Liver (tissue), 9 donors: ENCODE results near the gene GRID1. TPM values are rescaled to one million over a fixed set of nuclear protein-coding genes. Genes with fewer than 3 reads are reported as not detected.

ENCODE experiments used
- DNase-seq: peaks from one replicate; pipeline ENCODE4 v3.0.0-alpha.2; 2017; ENCODE audit warnings: low spot score
- H3K27ac ChIP-seq, 2 donors: one replicate each; pipeline ENCODE4 v1.7.0; 2013; ENCODE audit warnings: inconsistent platforms in 2 of 2, low read length in 2 of 2, control low read depth in 1 of 2, low read depth in 1 of 2, mild to moderate bottlenecking in 1 of 2
- H3K27me3 ChIP-seq, 4 donors: one replicate each; pipeline versions ENCODE4 v1.6.1 to v1.7.0; 2013; ENCODE audit warnings: low read length in 3 of 4, inconsistent platforms in 1 of 4, mild to moderate bottlenecking in 1 of 4, moderate library complexity in 1 of 4; ENCODE audit not compliant: control insufficient read depth in 4 of 4, insufficient read depth in 4 of 4
- H3K36me3 ChIP-seq, 4 donors: one replicate each; pipeline versions ENCODE4 v1.6.1 to v1.7.0; 2013; ENCODE audit warnings: low read length in 3 of 4, mild to moderate bottlenecking in 3 of 4, low read depth in 1 of 4, moderate library complexity in 1 of 4; ENCODE audit not compliant: control insufficient read depth in 4 of 4, insufficient read depth in 3 of 4
- H3K4me1 ChIP-seq, 4 donors: one replicate each; pipeline versions ENCODE4 v1.6.1 to v1.7.0; 2013; ENCODE audit warnings: low read length in 3 of 4, mild to moderate bottlenecking in 3 of 4, moderate library complexity in 1 of 4; ENCODE audit not compliant: control insufficient read depth in 4 of 4, insufficient read depth in 4 of 4
- H3K4me3 ChIP-seq, 3 donors: one replicate each; pipeline versions ENCODE4 v1.6.1 to v1.7.0; 2013; ENCODE audit warnings: low read length in 3 of 3, control low read depth in 1 of 3, low read depth in 1 of 3, mild to moderate bottlenecking in 1 of 3
- H3K9ac ChIP-seq, 2 donors: one replicate each; pipeline ENCODE4 v1.7.0; 2013; ENCODE audit warnings: low read length in 2 of 2, mild to moderate bottlenecking in 2 of 2, moderate library complexity in 2 of 2, control low read depth in 1 of 2, low read depth in 1 of 2
- H3K9me3 ChIP-seq, 4 donors: one replicate each; pipeline versions ENCODE4 v1.6.1 to v1.7.0; 2013; ENCODE audit warnings: low read length in 3 of 4; ENCODE audit not compliant: control insufficient read depth in 4 of 4
- EGR1 ChIP-seq, 2 donors: IDR thresholded peaks; 2 replicates each; pipeline ENCODE4 v1.6.1; 2016 to 2018; ENCODE audit warnings: antibody characterized with exemption in 2 of 2, low read depth in 2 of 2
- FOXA1 ChIP-seq: IDR thresholded peaks from 2 replicates; pipeline ENCODE4 v1.6.1; 2016; ENCODE audit warnings: antibody characterized with exemption
- FOXA2 ChIP-seq: IDR thresholded peaks from 2 replicates; pipeline ENCODE4 v1.6.1; 2016; ENCODE audit warnings: antibody characterized with exemption
- GABPA ChIP-seq, 2 donors: IDR thresholded peaks in 1 of 2; conservative IDR thresholded peaks in 1 of 2; 2 replicates each; pipeline ENCODE4 v1.6.1; 2016; ENCODE audit warnings: antibody characterized with exemption in 2 of 2, mild to moderate bottlenecking in 1 of 2, moderate library complexity in 1 of 2
- HNF4A ChIP-seq, 2 donors: conservative IDR thresholded peaks; 2 replicates each; pipeline ENCODE4 v1.6.1; 2016; ENCODE audit warnings: antibody characterized with exemption in 2 of 2, mild to moderate bottlenecking in 2 of 2
- HNF4G ChIP-seq: IDR thresholded peaks from 2 replicates; pipeline ENCODE4 v1.6.1; 2016; ENCODE audit warnings: antibody characterized with exemption
- JUND ChIP-seq, 2 donors: IDR thresholded peaks; 2 replicates each; pipeline ENCODE4 v1.6.1; 2016; ENCODE audit warnings: antibody characterized with exemption in 2 of 2
- MAX ChIP-seq: IDR thresholded peaks from 2 replicates; pipeline ENCODE4 v1.6.1; 2016; ENCODE audit warnings: antibody characterized with exemption
- NR2F2 ChIP-seq: IDR thresholded peaks from 2 replicates; pipeline ENCODE4 v1.6.1; 2016; ENCODE audit warnings: antibody characterized with exemption
- SP1 ChIP-seq: IDR thresholded peaks from 2 replicates; pipeline ENCODE4 v1.6.1; 2018; ENCODE audit warnings: antibody characterized with exemption, mild to moderate bottlenecking
- TAF1 ChIP-seq: conservative IDR thresholded peaks from 2 replicates; pipeline ENCODE4 v1.6.1; 2016; ENCODE audit warnings: antibody characterized with exemption, mild to moderate bottlenecking
- YY1 ChIP-seq: IDR thresholded peaks from 2 replicates; pipeline ENCODE4 v1.6.1; 2016; ENCODE audit warnings: antibody characterized with exemption, mild to moderate bottlenecking
- WGBS: extraction: QIAGEN DNeasy Blood & Tissue Kit; methylation state at CpG from one replicate; pipeline ENCODE4 v1.1.7; 2013; 5-methylcytosine and 5-hydroxymethylcytosine counted together
- polyA plus RNA-seq, 2 donors: library from polyadenylated mRNA; stranded (reverse) in 1 of 2; unstranded in 1 of 2; fragments of 200-250 nt in 1 of 2; fragments of >200 nt in 1 of 2; fragmentation: Nextera tagmentation in 1 of 2; extraction: Ambion mirVana in 1 of 2; gene quantifications; one replicate each; pipeline versions ENCODE4 v1.2.1 to v1.2.3, GENCODE V29; 2013 to 2015
- total RNA-seq, 2 donors: library from RNA; depleted of rRNA; stranded (reverse); fragments of >200 nt; gene quantifications; one replicate each; pipeline ENCODE4 v1.2.3, GENCODE V29; 2014
- TF ChIP-seq, protein P1 (sequence below): IDR thresholded peaks from 2 replicates; pipeline ENCODE4 v1.6.1; 2016; ENCODE audit warnings: antibody characterized with exemption, mild to moderate bottlenecking
- TF ChIP-seq, protein P2 (sequence below): IDR thresholded peaks from 2 replicates; pipeline ENCODE4 v1.6.1; 2016; ENCODE audit warnings: antibody characterized with exemption
- TF ChIP-seq, protein P3 (sequence below): fragments of 150-350 bp; IDR thresholded peaks from 2 replicates; pipeline ENCODE4 v1.5.1; 2017; ENCODE audit warnings: improper control_type of control experiment, low read depth, low read length; ENCODE audit not compliant: missing input control
- donor health status: healthy.
- donor health status: healthy.
- donor health status: healthy.
- donor health status: healthy.
- donor health status: healthy.

Gene GRID1
- total and polyA plus RNA-seq, 4 donors = 0.09 to 0.17 (median 0.14) TPM; not detected in 1

DNA sequence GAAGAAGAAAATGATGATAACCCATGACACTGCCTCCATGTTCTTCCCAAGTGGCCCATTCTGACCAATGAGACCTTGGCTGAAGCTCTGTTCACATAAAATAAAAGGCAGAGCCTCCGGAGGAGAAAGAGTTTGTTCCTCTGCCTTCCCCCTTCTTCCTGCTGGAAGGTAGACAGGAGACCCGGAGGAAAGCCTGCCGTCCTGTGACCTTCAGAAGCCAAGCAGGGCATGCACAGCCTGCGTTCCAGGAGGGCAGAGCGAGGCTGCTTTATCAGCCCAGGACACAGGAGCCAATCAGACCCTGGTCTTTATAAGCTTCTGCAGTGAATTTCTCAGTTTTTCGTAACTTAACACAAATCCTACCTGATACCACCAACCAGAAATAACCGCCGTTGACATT, 8.6 kb upstream of the GRID1 start:
- no peak overlapping the region for H3K9ac ChIP-seq
- no peaks in the 10 kb centered on the region for H3K36me3 ChIP-seq
- H3K27me3 ChIP-seq = peaks cover 0 to 2% (median 0%) of the 10 kb centered on the region in 4 donors
- WGBS = 88% methylated on average over 8 of the region's 8 CpGs
- H3K4me1 ChIP-seq = peaks cover 0 to 5% (median 1%) of the 10 kb centered on the region in 4 donors
- H3K27ac ChIP-seq = no peak overlapping the region
- DNase-seq = no peak
- no peak for TF ChIP-seq YY1
- H3K4me3 ChIP-seq = no peak overlapping the region
- no peaks in the 10 kb centered on the region for H3K9me3 ChIP-seq

GRCh38 chr10:86374664-86375063, 8.1 kb upstream of the GRID1 start:
- no peak for TF ChIP-seq GABPA (IDR thresholded peaks at IDR 0.05 in 1 of 2, conservative IDR thresholded peaks at IDR 0.05 in 1 of 2)
- H3K27ac ChIP-seq = no peak overlapping the region
- H3K27me3 ChIP-seq = peaks cover 0 to 2% (median 0%) of the 10 kb centered on the region in 4 donors
- peaks cover 0 to 5% (median 1%) of the 10 kb centered on the region in 4 donors for H3K4me1 ChIP-seq
- no peak overlapping the region for H3K4me3 ChIP-seq
- H3K9me3 ChIP-seq = no peaks in the 10 kb centered on the region
- no peak overlapping the region for H3K9ac ChIP-seq
- H3K36me3 ChIP-seq = no peaks in the 10 kb centered on the region
- no peak for DNase-seq
- WGBS = 69% methylated on average over 8 of the region's 8 CpGs

DNA sequence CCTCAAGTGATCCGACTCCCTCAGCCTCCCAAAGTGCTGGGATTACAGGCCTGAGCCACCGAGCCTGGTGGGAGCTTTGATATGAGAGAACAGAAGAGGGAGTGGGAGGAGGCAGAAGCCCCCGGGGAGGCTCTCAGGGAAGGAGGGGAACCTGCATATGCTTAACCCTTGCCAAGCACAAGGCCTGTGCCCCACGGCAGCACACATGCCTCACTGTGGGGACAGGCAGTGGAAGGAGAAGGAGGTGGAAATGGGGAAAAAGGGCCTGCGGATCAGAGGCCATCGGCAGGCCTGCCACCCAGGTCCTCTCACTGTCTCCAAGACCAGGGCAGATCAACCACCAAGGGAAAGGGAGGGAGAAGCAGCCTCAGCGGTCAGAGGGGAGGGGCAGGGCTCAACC, 7.2 kb upstream of the GRID1 start:
- no peak overlapping the region for H3K4me3 ChIP-seq
- TF ChIP-seq FOXA2 (no peak), JUND (IDR thresholded peaks at IDR 0.05) (no peak), MAX (no peak), GABPA (IDR thresholded peaks at IDR 0.05 in 1 of 2, conservative IDR thresholded peaks at IDR 0.05 in 1 of 2) (no peak)
- H3K27me3 ChIP-seq = peaks cover 0 to 2% (median 0%) of the 10 kb centered on the region in 4 donors
- H3K27ac ChIP-seq = no peak overlapping the region
- no peak for DNase-seq
- no peaks in the 10 kb centered on the region for H3K9me3 ChIP-seq
- H3K36me3 ChIP-seq = no peaks in the 10 kb centered on the region
- peaks cover 0 to 5% (median 1%) of the 10 kb centered on the region in 4 donors for H3K4me1 ChIP-seq
- 83% methylated on average over 7 of the region's 7 CpGs for WGBS
- H3K9ac ChIP-seq = no peak overlapping the region

GRCh38 chr10:86373251-86373650, 6.7 kb upstream of the GRID1 start:
- TF ChIP-seq JUND (IDR thresholded peaks at IDR 0.05) = no peak
- no peak for TF ChIP-seq GABPA (IDR thresholded peaks at IDR 0.05 in 1 of 2, conservative IDR thresholded peaks at IDR 0.05 in 1 of 2)
- TF ChIP-seq HNF4A (conservative IDR thresholded peaks at IDR 0.05) = no peak
- no peak for TF ChIP-seq EGR1 (IDR thresholded peaks at IDR 0.05; ENCODE audit: low read depth in 2 of 2)
- TF ChIP-seq, protein P1, sequence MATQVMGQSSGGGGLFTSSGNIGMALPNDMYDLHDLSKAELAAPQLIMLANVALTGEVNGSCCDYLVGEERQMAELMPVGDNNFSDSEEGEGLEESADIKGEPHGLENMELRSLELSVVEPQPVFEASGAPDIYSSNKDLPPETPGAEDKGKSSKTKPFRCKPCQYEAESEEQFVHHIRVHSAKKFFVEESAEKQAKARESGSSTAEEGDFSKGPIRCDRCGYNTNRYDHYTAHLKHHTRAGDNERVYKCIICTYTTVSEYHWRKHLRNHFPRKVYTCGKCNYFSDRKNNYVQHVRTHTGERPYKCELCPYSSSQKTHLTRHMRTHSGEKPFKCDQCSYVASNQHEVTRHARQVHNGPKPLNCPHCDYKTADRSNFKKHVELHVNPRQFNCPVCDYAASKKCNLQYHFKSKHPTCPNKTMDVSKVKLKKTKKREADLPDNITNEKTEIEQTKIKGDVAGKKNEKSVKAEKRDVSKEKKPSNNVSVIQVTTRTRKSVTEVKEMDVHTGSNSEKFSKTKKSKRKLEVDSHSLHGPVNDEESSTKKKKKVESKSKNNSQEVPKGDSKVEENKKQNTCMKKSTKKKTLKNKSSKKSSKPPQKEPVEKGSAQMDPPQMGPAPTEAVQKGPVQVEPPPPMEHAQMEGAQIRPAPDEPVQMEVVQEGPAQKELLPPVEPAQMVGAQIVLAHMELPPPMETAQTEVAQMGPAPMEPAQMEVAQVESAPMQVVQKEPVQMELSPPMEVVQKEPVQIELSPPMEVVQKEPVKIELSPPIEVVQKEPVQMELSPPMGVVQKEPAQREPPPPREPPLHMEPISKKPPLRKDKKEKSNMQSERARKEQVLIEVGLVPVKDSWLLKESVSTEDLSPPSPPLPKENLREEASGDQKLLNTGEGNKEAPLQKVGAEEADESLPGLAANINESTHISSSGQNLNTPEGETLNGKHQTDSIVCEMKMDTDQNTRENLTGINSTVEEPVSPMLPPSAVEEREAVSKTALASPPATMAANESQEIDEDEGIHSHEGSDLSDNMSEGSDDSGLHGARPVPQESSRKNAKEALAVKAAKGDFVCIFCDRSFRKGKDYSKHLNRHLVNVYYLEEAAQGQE = no peak
- TF ChIP-seq TAF1 = no peak
- TF ChIP-seq HNF4G = no peak
- TF ChIP-seq, protein P2, sequence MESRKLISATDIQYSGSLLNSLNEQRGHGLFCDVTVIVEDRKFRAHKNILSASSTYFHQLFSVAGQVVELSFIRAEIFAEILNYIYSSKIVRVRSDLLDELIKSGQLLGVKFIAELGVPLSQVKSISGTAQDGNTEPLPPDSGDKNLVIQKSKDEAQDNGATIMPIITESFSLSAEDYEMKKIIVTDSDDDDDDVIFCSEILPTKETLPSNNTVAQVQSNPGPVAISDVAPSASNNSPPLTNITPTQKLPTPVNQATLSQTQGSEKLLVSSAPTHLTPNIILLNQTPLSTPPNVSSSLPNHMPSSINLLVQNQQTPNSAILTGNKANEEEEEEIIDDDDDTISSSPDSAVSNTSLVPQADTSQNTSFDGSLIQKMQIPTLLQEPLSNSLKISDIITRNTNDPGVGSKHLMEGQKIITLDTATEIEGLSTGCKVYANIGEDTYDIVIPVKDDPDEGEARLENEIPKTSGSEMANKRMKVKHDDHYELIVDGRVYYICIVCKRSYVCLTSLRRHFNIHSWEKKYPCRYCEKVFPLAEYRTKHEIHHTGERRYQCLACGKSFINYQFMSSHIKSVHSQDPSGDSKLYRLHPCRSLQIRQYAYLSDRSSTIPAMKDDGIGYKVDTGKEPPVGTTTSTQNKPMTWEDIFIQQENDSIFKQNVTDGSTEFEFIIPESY = no peak
- TF ChIP-seq FOXA2 = no peak
- no peak for TF ChIP-seq MAX
- TF ChIP-seq SP1 = no peak
- no peak for TF ChIP-seq NR2F2
- TF ChIP-seq FOXA1 = no peak
- TF ChIP-seq, protein P3, sequence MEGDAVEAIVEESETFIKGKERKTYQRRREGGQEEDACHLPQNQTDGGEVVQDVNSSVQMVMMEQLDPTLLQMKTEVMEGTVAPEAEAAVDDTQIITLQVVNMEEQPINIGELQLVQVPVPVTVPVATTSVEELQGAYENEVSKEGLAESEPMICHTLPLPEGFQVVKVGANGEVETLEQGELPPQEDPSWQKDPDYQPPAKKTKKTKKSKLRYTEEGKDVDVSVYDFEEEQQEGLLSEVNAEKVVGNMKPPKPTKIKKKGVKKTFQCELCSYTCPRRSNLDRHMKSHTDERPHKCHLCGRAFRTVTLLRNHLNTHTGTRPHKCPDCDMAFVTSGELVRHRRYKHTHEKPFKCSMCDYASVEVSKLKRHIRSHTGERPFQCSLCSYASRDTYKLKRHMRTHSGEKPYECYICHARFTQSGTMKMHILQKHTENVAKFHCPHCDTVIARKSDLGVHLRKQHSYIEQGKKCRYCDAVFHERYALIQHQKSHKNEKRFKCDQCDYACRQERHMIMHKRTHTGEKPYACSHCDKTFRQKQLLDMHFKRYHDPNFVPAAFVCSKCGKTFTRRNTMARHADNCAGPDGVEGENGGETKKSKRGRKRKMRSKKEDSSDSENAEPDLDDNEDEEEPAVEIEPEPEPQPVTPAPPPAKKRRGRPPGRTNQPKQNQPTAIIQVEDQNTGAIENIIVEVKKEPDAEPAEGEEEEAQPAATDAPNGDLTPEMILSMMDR = no peak
- H3K9me3 ChIP-seq = no peaks in the 10 kb centered on the region
- 85% methylated on average over 3 of the region's 3 CpGs for WGBS
- no peak for DNase-seq
- no peak overlapping the region for H3K4me3 ChIP-seq
- H3K4me1 ChIP-seq = peaks cover 0 to 5% (median 1%) of the 10 kb centered on the region in 4 donors
- H3K27ac ChIP-seq = no peak overlapping the region
- H3K27me3 ChIP-seq = peaks cover 0 to 2% (median 0%) of the 10 kb centered on the region in 4 donors
- no peak overlapping the region for H3K9ac ChIP-seq
- H3K36me3 ChIP-seq = no peaks in the 10 kb centered on the region
